Stimulated activated CD4-positive, alpha-beta T cell treated with anti-CD3 and anti-CD28 coated beads, Interleukin-12 subunit alpha, Interleukin-12 subunit beta, amount 100 ng/mL, for 48 hours (primary cell): ENCODE measurements around the gene KIAA0586.
A peak's percentile ranks its signal among the peaks of the same experiment; 100 is the strongest.
"Not testable (repeated sequence)": the region's sequence is repeated elsewhere in the genome, so short reads cannot be mapped to it uniquely, and the experiment has no call there.

Experiments
- DNase-seq, 3 donors: peaks; one replicate each; pipeline ENCODE4 v3.0.0-alpha.2; 2020; ENCODE audit warnings: low read depth in 2 of 3, low spot score in 1 of 3

KIAA0586 gene

GRCh38 chr14:58463147-58463546, 35.6 kb downstream of the KIAA0586 start:
- DNase-seq = no peak

- no peak for DNase-seq
These were observed 37.1 kb downstream of the KIAA0586 start for GRCh38 chr14:58464652-58465051.

GRCh38 chr14:58465421-58465820, 37.9 kb downstream of the KIAA0586 start:
- DNase-seq = no peak

- DNase-seq = no peak
These were observed 38.9 kb downstream of the KIAA0586 start for GRCh38 chr14:58466459-58466858.

- DNase-seq = no peak
These were observed 40.1 kb downstream of the KIAA0586 start for GRCh38 chr14:58467575-58467974.

- DNase-seq = no peak
These were observed 41.8 kb downstream of the KIAA0586 start for GRCh38 chr14:58469309-58469708.

- DNase-seq = no peak
These were observed 48.8 kb downstream of the KIAA0586 start for GRCh38 chr14:58476320-58476719.

GRCh38 chr14:58477653-58478052, 50.1 kb downstream of the KIAA0586 start:
- no peak for DNase-seq

GRCh38 chr14:58478329-58478728, 50.8 kb downstream of the KIAA0586 start:
- DNase-seq = not testable (repeated sequence)

GRCh38 chr14:58479975-58480374, 52.5 kb downstream of the KIAA0586 start:
- no peak for DNase-seq

GRCh38 chr14:58484176-58484575, 56.7 kb downstream of the KIAA0586 start:
- no peak for DNase-seq

- DNase-seq = peak in 1 of 3 donors; percentile 4
These were observed 61.0 kb downstream of the KIAA0586 start for GRCh38 chr14:58488550-58488949.

GRCh38 chr14:58491593-58491992, 64.1 kb downstream of the KIAA0586 start:
- no peak for DNase-seq

GRCh38 chr14:58492044-58492443, 64.5 kb downstream of the KIAA0586 start:
- DNase-seq = no peak

GRCh38 chr14:58501214-58501816, 73.8 kb downstream of the KIAA0586 start:
- DNase-seq = peak in 1 of 3 donors; percentile 29

GRCh38 chr14:58513272-58513671, 85.8 kb downstream of the KIAA0586 start:
- DNase-seq = no peak

- no peak for DNase-seq
These were observed 90.1 kb downstream of the KIAA0586 start for GRCh38 chr14:58517592-58517991.

GRCh38 chr14:58525691-58526090, 98.2 kb downstream of the KIAA0586 start:
- DNase-seq = not testable (repeated sequence)

GRCh38 chr14:58533446-58533845, 105.9 kb downstream of the KIAA0586 start:
- no peak for DNase-seq

- no peak for DNase-seq
These were observed 107.5 kb downstream of the KIAA0586 start for GRCh38 chr14:58535044-58535443.

GRCh38 chr14:58537004-58537403, 109.5 kb downstream of the KIAA0586 start:
- no peak for DNase-seq

GRCh38 chr14:58540749-58541632, 113.5 kb downstream of the KIAA0586 start:
- DNase-seq = no peak
